Immature natural killer cell (primary cell): ENCODE measurements around the gene PTK7. TPM values are rescaled to one million over a fixed set of nuclear protein-coding genes. Genes with fewer than 3 reads are reported as not detected.

ENCODE experiments used
- DNase-seq, 3 donors: peaks; one replicate each; pipeline ENCODE4 v3.0.0; 2022; ENCODE audit warnings: mixed read lengths in 1 of 3
- H3K27ac Mint-ChIP-seq, 6 donors: one replicate each; pipeline ENCODE4 v1.8.0; 2020; ENCODE audit warnings: mixed read lengths in 6 of 6, mild to moderate bottlenecking in 5 of 6, inconsistent platforms in 4 of 6, moderate library complexity in 3 of 6
- H3K27me3 Mint-ChIP-seq, 3 donors: one replicate each; pipeline ENCODE4 v1.8.0; 2020 to 2021; ENCODE audit warnings: low read depth in 3 of 3, mild to moderate bottlenecking in 3 of 3, mixed read lengths in 3 of 3, moderate library complexity in 3 of 3, inconsistent platforms in 1 of 3
- H3K36me3 Mint-ChIP-seq, 3 donors: one replicate each; pipeline ENCODE4 v1.8.0; 2020; ENCODE audit warnings: mixed read lengths in 3 of 3, inconsistent platforms in 2 of 3, mild to moderate bottlenecking in 2 of 3
- H3K4me1 Mint-ChIP-seq, 2 donors: one replicate each; pipeline ENCODE4 v1.8.0; 2020; ENCODE audit warnings: inconsistent platforms in 2 of 2, mild to moderate bottlenecking in 2 of 2, mixed read lengths in 2 of 2, moderate library complexity in 1 of 2
- H3K4me3 Mint-ChIP-seq, 5 donors: one replicate each; pipeline ENCODE4 v1.8.0; 2020; ENCODE audit warnings: mild to moderate bottlenecking in 5 of 5, mixed read lengths in 5 of 5, inconsistent platforms in 3 of 5, moderate library complexity in 3 of 5
- H3K9me3 Mint-ChIP-seq, 6 donors: one replicate each; pipeline ENCODE4 v1.8.0; 2020; ENCODE audit warnings: mild to moderate bottlenecking in 6 of 6, mixed read lengths in 6 of 6, inconsistent platforms in 4 of 6, moderate library complexity in 3 of 6
- polyA plus RNA-seq, 3 donors: library from polyadenylated mRNA; unstranded; fragments of 300-500 nt; fragmentation: Illumina TruSeq; gene quantifications; one replicate each; pipeline ENCODE4 v1.2.3, GENCODE V29; 2021

The PTK7 gene
- polyA plus RNA-seq, 3 donors from 2014 or later = 1.1 TPM; not detected in 1

- H3K4me1 Mint-ChIP-seq = no peaks in the 10 kb centered on the region
- no peak overlapping the region for H3K4me3 Mint-ChIP-seq
- peaks cover 12 to 40% (median 17%) of the 10 kb centered on the region in 3 donors for H3K36me3 Mint-ChIP-seq
- H3K27me3 Mint-ChIP-seq = peaks cover 0 to 5% (median 0%) of the 10 kb centered on the region in 3 donors
- no peaks in the 10 kb centered on the region for H3K9me3 Mint-ChIP-seq
- peak overlapping the region in 2 of 6 donors; percentile 1 to 17 for H3K27ac Mint-ChIP-seq
- DNase-seq = no peak
Measured at GRCh38 chr6:43200541-43200940, 124.4 kb downstream of the PTK7 start.

DNA sequence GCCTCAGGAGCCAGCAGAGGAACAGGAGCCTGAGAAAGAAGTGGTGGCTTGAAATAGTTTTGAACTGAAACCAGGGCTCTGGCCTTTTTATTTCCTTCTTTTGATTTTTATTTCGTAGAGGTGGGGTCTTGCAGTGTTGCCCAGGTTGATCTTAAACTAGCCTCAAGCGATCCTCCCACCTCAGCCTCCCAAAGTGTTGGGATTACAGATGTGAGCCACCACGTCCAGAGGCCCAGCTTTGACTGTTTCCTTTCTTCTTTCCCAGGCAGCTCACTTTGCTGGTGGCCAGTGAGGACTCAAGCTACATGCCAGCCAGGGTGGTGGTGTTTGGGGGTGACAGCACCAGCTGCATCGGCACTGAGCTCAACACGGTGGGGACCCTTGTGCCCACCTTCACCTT lies 126.3 kb downstream of the PTK7 start:
- Mint-ChIP-seq H3K36me3 (peaks cover 5 to 30% (median 12%) of the 10 kb centered on the region in 3 donors), H3K27me3 (peaks cover 0 to 5% (median 0%) of the 10 kb centered on the region in 3 donors), H3K27ac (peak overlapping the region in 1 of 6 donors; percentile 24), H3K9me3 (no peaks in the 10 kb centered on the region), H3K4me3 (no peak overlapping the region), H3K4me1 (no peaks in the 10 kb centered on the region)
- DNase-seq = no peak

- H3K9me3 Mint-ChIP-seq = no peaks in the 10 kb centered on the region
- H3K27me3 Mint-ChIP-seq = peaks cover 0 to 5% (median 0%) of the 10 kb centered on the region in 3 donors
- H3K4me1 Mint-ChIP-seq = no peaks in the 10 kb centered on the region
- peaks cover 5 to 30% (median 12%) of the 10 kb centered on the region in 3 donors for H3K36me3 Mint-ChIP-seq
- DNase-seq = no peak
- H3K4me3 Mint-ChIP-seq = no peak overlapping the region
- H3K27ac Mint-ChIP-seq = no peak overlapping the region
Measured at GRCh38 chr6:43203029-43203717, 127.1 kb downstream of the PTK7 start.

DNA sequence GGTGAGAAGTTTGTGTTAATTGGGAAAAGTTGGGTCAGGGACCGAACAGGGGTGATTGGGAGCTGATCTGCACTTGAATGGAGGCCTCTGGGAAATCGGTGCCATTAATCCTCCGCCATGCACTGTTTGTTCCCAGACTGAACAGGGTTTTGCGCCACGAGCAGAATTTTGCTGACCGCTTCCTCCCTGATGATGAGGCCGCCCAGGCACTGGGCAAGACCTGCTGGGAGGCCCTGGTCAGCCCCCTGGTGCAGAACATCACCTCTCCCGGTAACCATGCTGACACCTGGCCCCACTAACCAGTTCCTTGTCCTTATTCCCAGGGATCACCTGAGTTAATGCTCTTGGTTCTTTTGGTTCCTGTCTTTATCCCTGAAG lies 127.6 kb downstream of the PTK7 start:
- DNase-seq = no peak
- Mint-ChIP-seq H3K27ac (no peak overlapping the region), H3K36me3 (peaks cover 5 to 30% (median 12%) of the 10 kb centered on the region in 3 donors), H3K27me3 (peaks cover 0 to 5% (median 0%) of the 10 kb centered on the region in 3 donors), H3K4me3 (no peak overlapping the region), H3K9me3 (no peaks in the 10 kb centered on the region), H3K4me1 (no peaks in the 10 kb centered on the region)

GRCh38 chr6:43204271-43205105 lies 128.4 kb downstream of the PTK7 start:
- Mint-ChIP-seq H3K36me3 (peaks cover 4 to 27% (median 12%) of the 10 kb centered on the region in 3 donors), H3K27ac (no peak overlapping the region), H3K4me3 (no peak overlapping the region), H3K4me1 (no peaks in the 10 kb centered on the region), H3K9me3 (no peaks in the 10 kb centered on the region), H3K27me3 (peaks cover 0 to 5% (median 0%) of the 10 kb centered on the region in 3 donors)
- no peak for DNase-seq

DNA sequence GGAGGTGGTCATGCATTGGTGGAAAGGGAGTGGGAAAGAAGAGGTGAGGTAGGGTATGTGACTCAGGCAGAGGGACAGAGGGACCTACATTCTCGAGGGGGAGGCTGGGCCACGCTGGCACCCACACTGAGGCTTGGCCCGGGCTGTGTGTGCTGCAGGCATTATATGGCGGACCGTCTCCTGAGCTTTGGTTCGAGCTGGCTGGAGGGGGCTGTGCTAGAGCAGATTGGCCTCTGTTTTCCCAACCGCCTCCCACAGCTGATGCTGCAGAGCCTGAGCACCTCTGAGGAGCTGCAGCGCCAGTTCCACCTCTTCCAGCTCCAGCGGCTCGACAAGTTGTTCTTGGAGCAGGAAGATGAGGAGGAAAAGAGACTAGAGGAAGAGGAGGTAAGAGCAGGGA lies 129.7 kb downstream of the PTK7 start:
- Mint-ChIP-seq H3K27ac (no peak overlapping the region), H3K4me1 (no peaks in the 10 kb centered on the region), H3K27me3 (peaks cover 0 to 5% (median 0%) of the 10 kb centered on the region in 3 donors), H3K4me3 (no peak overlapping the region), H3K9me3 (no peaks in the 10 kb centered on the region), H3K36me3 (peaks cover 0 to 17% (median 11%) of the 10 kb centered on the region in 3 donors)
- DNase-seq = no peak

GRCh38 chr6:43207286-43207685 lies 131.2 kb downstream of the PTK7 start:
- no peaks in the 10 kb centered on the region for H3K4me1 Mint-ChIP-seq
- no peak for DNase-seq
- no peak overlapping the region for H3K4me3 Mint-ChIP-seq
- peaks cover 0 to 16% (median 8%) of the 10 kb centered on the region in 3 donors for H3K36me3 Mint-ChIP-seq
- H3K9me3 Mint-ChIP-seq = no peaks in the 10 kb centered on the region
- no peaks in the 10 kb centered on the region for H3K27me3 Mint-ChIP-seq
- H3K27ac Mint-ChIP-seq = no peak overlapping the region

Other genes starting within 250 kb of the PTK7 start
- 10 to 100 TPM; 42.4 to 90.8 (median 50.5) TPM for gene RPL7L1, start 196.7 kb upstream of the PTK7 start, polyA plus RNA-seq
- gene PTCRA, start 160.3 kb upstream of the PTK7 start, polyA plus RNA-seq = 1 to 10 TPM in 1 of 3 donors, under 1 TPM in 1, not detected in 1; 0.62 to 3.1 TPM
- gene CNPY3, start 146.8 kb upstream of the PTK7 start, polyA plus RNA-seq = 100 to 1,000 TPM in 2 of 3 donors, 10 to 100 TPM in 1; 92.9 to 129 (median 119) TPM
- under 1 TPM in 1 of 3 donors, not detected in 2; 0.55 TPM for gene GNMT, start 115.6 kb upstream of the PTK7 start, polyA plus RNA-seq
- gene PEX6, start 97.1 kb upstream of the PTK7 start, polyA plus RNA-seq = 10 to 100 TPM; 12.2 to 18.1 (median 16.4) TPM
- gene PPP2R5D, start 91.7 kb upstream of the PTK7 start, polyA plus RNA-seq = 10 to 100 TPM; 17.1 to 29.9 (median 17.7) TPM
- gene MEA1, start 62.4 kb upstream of the PTK7 start, polyA plus RNA-seq = 100 to 1,000 TPM in 1 of 3 donors, 10 to 100 TPM in 2; 92.4 to 157 (median 97.6) TPM
- 100 to 1,000 TPM; 123 to 228 (median 143) TPM for gene KLHDC3, start 62.1 kb upstream of the PTK7 start, polyA plus RNA-seq
- 10 to 100 TPM; 56.1 to 81.4 (median 78.9) TPM for gene RRP36, start 54.7 kb upstream of the PTK7 start, polyA plus RNA-seq
- gene CUL7, start 22.5 kb upstream of the PTK7 start, polyA plus RNA-seq = 1 to 10 TPM in 2 of 3 donors, under 1 TPM in 1; 0.90 to 3.4 (median 1.3) TPM
- gene MRPL2, start 16.9 kb upstream of the PTK7 start, polyA plus RNA-seq = 10 to 100 TPM; 37.5 to 60.8 (median 54.0) TPM
- gene KLC4, start 16.7 kb upstream of the PTK7 start, polyA plus RNA-seq = 10 to 100 TPM in 2 of 3 donors, 1 to 10 TPM in 1; 9.1 to 14.4 (median 11.0) TPM
- gene SRF, start 95.0 kb downstream of the PTK7 start, polyA plus RNA-seq = 1 to 10 TPM; 4.8 to 7.3 (median 5.2) TPM
- gene CUL9, start 105.9 kb downstream of the PTK7 start, polyA plus RNA-seq = 1 to 10 TPM; 2.2 to 8.5 (median 4.4) TPM
- 10 to 100 TPM; 23.7 to 36.8 (median 33.6) TPM for gene DNPH1, start 153.2 kb downstream of the PTK7 start, polyA plus RNA-seq
- not detected for gene TTBK1, start 167.2 kb downstream of the PTK7 start, polyA plus RNA-seq
- not detected for gene SLC22A7, start 221.9 kb downstream of the PTK7 start, polyA plus RNA-seq
- 1 to 10 TPM in 1 of 3 donors, under 1 TPM in 2; 0.26 to 1.3 (median 0.35) TPM for gene CRIP3, start 232.5 kb downstream of the PTK7 start, polyA plus RNA-seq